ENCODE results near the gene GMPR. TPM values are rescaled to one million over a fixed set of nuclear protein-coding genes. Genes with fewer than 3 reads are reported as not detected.

GMPR gene
- total and polyA plus RNA-seq, 2 experiments from 2014 or later = 9.4 to 29.6 TPM

GRCh38 chr6:16272201-16272600, 33.8 kb downstream of the GMPR start:
- Histone ChIP-seq H3K4me1 (ENCODE audit: low read depth) (peaks cover 15% of the 10 kb centered on the region), H3K4me3 (no peak overlapping the region), H3K36me3 (no peaks in the 10 kb centered on the region), H3K9me3 (ENCODE audit: low read depth) (no peaks in the 10 kb centered on the region), H3K27me3 (no peaks in the 10 kb centered on the region), H3K27ac (no peak overlapping the region)
- DNase-seq (ENCODE audit: low read depth in 1 of 2, low spot score in 1 of 2) = no peak
- no peak for TF ChIP-seq CTCF (IDR thresholded peaks at IDR 0.05; ENCODE audit: low read depth, low read length)

- Histone ChIP-seq H3K27ac (peak overlapping the region; percentile 22), H3K27me3 (no peaks in the 10 kb centered on the region), H3K4me1 (ENCODE audit: low read depth) (peaks cover 24% of the 10 kb centered on the region), H3K36me3 (no peaks in the 10 kb centered on the region), H3K4me3 (no peak overlapping the region), H3K9me3 (ENCODE audit: low read depth) (no peaks in the 10 kb centered on the region)
- no peak for TF ChIP-seq CTCF (IDR thresholded peaks at IDR 0.05; ENCODE audit: low read depth, low read length)
- DNase-seq (ENCODE audit: low read depth in 1 of 2, low spot score in 1 of 2) = peak in 1 of 2 donors; percentile 77
Observed at GRCh38 chr6:16273256-16273655, 34.9 kb downstream of the GMPR start.

GRCh38 chr6:16274483-16274882, 36.1 kb downstream of the GMPR start:
- no peaks in the 10 kb centered on the region for H3K9me3 ChIP-seq (ENCODE audit: low read depth)
- no peaks in the 10 kb centered on the region for H3K36me3 ChIP-seq
- H3K4me1 ChIP-seq (ENCODE audit: low read depth) = peaks cover 24% of the 10 kb centered on the region
- DNase-seq (ENCODE audit: low read depth in 1 of 2, low spot score in 1 of 2) = no peak
- H3K27ac ChIP-seq = no peak overlapping the region
- no peaks in the 10 kb centered on the region for H3K27me3 ChIP-seq
- no peak overlapping the region for H3K4me3 ChIP-seq
- no peak for TF ChIP-seq CTCF (IDR thresholded peaks at IDR 0.05; ENCODE audit: low read depth, low read length)

GRCh38 chr6:16274885-16275589, 36.6 kb downstream of the GMPR start:
- Histone ChIP-seq H3K9me3 (ENCODE audit: low read depth) (no peaks in the 10 kb centered on the region), H3K4me1 (ENCODE audit: low read depth) (peaks cover 24% of the 10 kb centered on the region), H3K36me3 (no peaks in the 10 kb centered on the region), H3K27ac (no peak overlapping the region), H3K27me3 (no peaks in the 10 kb centered on the region), H3K4me3 (no peak overlapping the region)
- no peak for TF ChIP-seq CTCF (IDR thresholded peaks at IDR 0.05; ENCODE audit: low read depth, low read length)
- DNase-seq (ENCODE audit: low read depth in 1 of 2, low spot score in 1 of 2) = no peak

GRCh38 chr6:16277101-16277981, 39.0 kb downstream of the GMPR start:
- H3K27me3 ChIP-seq = no peaks in the 10 kb centered on the region
- H3K27ac ChIP-seq = peak overlapping the region; percentile 95
- H3K36me3 ChIP-seq = no peaks in the 10 kb centered on the region
- peaks cover 24% of the 10 kb centered on the region for H3K4me1 ChIP-seq (ENCODE audit: low read depth)
- DNase-seq (ENCODE audit: low read depth in 1 of 2, low spot score in 1 of 2) = peak; percentile 89 to 92
- H3K9me3 ChIP-seq (ENCODE audit: low read depth) = no peaks in the 10 kb centered on the region
- no peak overlapping the region for H3K4me3 ChIP-seq
- peak; percentile 69 for TF ChIP-seq CTCF (IDR thresholded peaks at IDR 0.05; ENCODE audit: low read depth, low read length)
